ENCODE measurements around the gene PALM3. TPM values are rescaled to one million over a fixed set of nuclear protein-coding genes. Genes with fewer than 3 reads are reported as not detected.

The PALM3 gene
- total RNA-seq, 2 experiments from 2014 or later: 0.09 TPM; not detected in 1

DNA sequence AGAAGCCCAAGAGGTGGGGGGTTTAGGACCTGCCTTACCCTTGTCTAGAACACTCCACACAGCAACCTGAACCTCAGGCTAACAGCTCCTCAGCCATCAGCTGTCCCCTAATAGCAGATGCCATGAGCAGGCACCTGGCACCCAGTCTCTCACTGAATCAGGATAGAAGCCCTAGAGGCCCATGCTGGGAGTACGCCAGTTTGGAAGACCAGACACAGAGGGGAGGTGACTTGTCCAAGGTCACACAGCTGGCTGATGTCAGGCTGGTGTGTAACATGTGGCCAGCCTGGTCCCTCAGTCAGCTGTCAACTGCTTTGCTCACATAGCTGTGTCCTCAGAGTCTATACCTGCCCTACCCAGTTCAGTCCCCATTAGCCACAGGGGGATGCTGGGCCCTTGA is 41.4 kb upstream of the PALM3 start:
- H2AFZ ChIP-seq (ENCODE audit: low read length): no peak overlapping the region
- BruUV-seq (replicated peaks): no TSS peak
- TF ChIP-seq, protein P1, sequence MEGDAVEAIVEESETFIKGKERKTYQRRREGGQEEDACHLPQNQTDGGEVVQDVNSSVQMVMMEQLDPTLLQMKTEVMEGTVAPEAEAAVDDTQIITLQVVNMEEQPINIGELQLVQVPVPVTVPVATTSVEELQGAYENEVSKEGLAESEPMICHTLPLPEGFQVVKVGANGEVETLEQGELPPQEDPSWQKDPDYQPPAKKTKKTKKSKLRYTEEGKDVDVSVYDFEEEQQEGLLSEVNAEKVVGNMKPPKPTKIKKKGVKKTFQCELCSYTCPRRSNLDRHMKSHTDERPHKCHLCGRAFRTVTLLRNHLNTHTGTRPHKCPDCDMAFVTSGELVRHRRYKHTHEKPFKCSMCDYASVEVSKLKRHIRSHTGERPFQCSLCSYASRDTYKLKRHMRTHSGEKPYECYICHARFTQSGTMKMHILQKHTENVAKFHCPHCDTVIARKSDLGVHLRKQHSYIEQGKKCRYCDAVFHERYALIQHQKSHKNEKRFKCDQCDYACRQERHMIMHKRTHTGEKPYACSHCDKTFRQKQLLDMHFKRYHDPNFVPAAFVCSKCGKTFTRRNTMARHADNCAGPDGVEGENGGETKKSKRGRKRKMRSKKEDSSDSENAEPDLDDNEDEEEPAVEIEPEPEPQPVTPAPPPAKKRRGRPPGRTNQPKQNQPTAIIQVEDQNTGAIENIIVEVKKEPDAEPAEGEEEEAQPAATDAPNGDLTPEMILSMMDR (conservative IDR thresholded peaks at IDR 0.05; ENCODE audit: low read length): no peak
- TF ChIP-seq EZH2phosphoT487 (IDR thresholded peaks at IDR 0.05; ENCODE audit: borderline replicate concordance, low read depth, low read length): no peak
- intact Hi-C loops (cut with micrococcal nuclease; ENCODE audit: unreplicated experiment): no loop called here
- H3K9me3 ChIP-seq (ENCODE audit: low read length): no peaks in the 10 kb centered on the region
- CTCF ChIA-PET (ENCODE audit: unreplicated experiment): no interaction called here
- H3K4me3 ChIP-seq (ENCODE audit: low read depth, low read length, poor library complexity, severe bottlenecking): no peak overlapping the region
- H4K20me1 ChIP-seq (ENCODE audit: insufficient read depth, low read length): no peaks in the 10 kb centered on the region
- H3K36me3 ChIP-seq (ENCODE audit: insufficient read depth, low read length): peaks cover 7% of the 10 kb centered on the region
- no peaks in the 10 kb centered on the region for H3K9me2 ChIP-seq (ENCODE audit: insufficient read depth, low read length)
- POLR2A ChIA-PET: no interaction called here
- H3K4me2 ChIP-seq (ENCODE audit: low read length): no peak overlapping the region
- H3K27ac ChIP-seq (ENCODE audit: low read depth, low read length, poor library complexity, severe bottlenecking): no peak overlapping the region
- no peaks in the 10 kb centered on the region for H3K79me2 ChIP-seq (ENCODE audit: insufficient read depth, low read depth, low read length)
- DNase-seq (ENCODE audit: low spot score): no peak
- H3K4me1 ChIP-seq (ENCODE audit: insufficient read depth, low read length, poor library complexity, severe bottlenecking): no peaks in the 10 kb centered on the region

DNA sequence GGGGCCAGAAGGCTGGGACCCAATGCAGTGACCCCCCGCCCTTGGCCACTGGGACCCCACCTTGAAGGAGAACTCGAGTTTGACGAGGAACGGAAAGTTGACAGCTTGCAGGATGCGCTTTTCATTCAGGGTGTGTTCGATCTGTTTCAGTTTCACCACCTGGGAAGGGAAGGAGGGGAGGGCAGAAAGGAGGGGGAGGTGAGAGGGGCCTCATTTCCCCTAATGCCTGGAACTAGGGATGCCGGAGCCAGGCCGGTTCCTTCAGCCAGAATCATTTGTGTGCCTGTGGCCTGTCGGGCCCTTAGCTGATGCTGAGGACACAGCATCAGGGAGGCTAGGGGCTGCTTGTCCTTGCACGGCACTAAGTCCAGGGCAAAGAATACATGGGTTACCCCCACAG is 40.9 kb upstream of the PALM3 start:
- TF ChIP-seq, protein P1 (conservative IDR thresholded peaks at IDR 0.05; ENCODE audit: low read length): no peak
- TF ChIP-seq EZH2phosphoT487 (IDR thresholded peaks at IDR 0.05; ENCODE audit: borderline replicate concordance, low read depth, low read length): no peak

DNA sequence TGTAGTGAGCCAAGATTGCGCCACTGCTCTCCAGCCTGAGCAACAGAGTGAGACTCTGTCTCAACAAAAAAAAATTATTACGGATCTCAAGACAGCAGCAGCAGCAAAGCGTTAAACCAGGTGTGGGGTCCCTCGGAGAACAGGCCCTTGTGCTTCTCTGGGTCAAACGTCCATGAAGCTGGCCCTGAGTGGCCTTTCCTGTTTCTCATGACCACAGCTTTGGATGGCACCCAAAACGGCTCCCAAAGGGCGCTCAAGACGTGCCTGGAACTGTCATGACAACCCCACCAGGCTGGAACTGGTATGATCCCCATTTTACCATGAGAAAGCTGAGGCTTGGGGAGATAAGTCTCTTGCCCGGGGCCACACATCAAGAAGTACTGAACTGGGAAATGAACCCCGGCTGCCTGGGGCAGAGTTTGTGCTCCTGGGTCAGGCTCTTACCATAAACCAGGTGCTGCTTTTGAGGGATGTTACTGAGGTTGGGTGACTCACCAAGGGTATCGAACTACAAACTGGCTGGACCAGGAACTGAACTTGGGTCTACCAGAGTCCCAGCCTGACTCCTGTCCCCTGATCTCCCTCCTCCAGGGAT is 40.3 kb upstream of the PALM3 start:
- H3K27ac ChIP-seq (ENCODE audit: low read depth, low read length, poor library complexity, severe bottlenecking): no peak overlapping the region
- H3K4me2 ChIP-seq (ENCODE audit: low read length): no peak overlapping the region
- intact Hi-C loops (cut with micrococcal nuclease; ENCODE audit: unreplicated experiment): no loop called here
- H3K4me1 ChIP-seq (ENCODE audit: insufficient read depth, low read length, poor library complexity, severe bottlenecking): no peaks in the 10 kb centered on the region
- no peaks in the 10 kb centered on the region for H3K79me2 ChIP-seq (ENCODE audit: insufficient read depth, low read depth, low read length)
- peaks cover 16% of the 10 kb centered on the region for H3K36me3 ChIP-seq (ENCODE audit: insufficient read depth, low read length)
- ChIA-PET CTCF (ENCODE audit: unreplicated experiment) (interaction anchor here (0.6 kb wide), 1 partner anchor 13 kb away, joined by 3 read pairs; no protein-coding TSS in a partner anchor), POLR2A (no interaction called here)
- H3K9me3 ChIP-seq (ENCODE audit: low read length): no peaks in the 10 kb centered on the region
- H3K4me3 ChIP-seq (ENCODE audit: low read depth, low read length, poor library complexity, severe bottlenecking): no peak overlapping the region
- no TSS peak for BruUV-seq (replicated peaks)
- H2AFZ ChIP-seq (ENCODE audit: low read length): no peak overlapping the region
- no peak for TF ChIP-seq EZH2phosphoT487 (IDR thresholded peaks at IDR 0.05; ENCODE audit: borderline replicate concordance, low read depth, low read length)
- TF ChIP-seq, protein P1 (conservative IDR thresholded peaks at IDR 0.05; ENCODE audit: low read length): no peak
- no peaks in the 10 kb centered on the region for H3K9me2 ChIP-seq (ENCODE audit: insufficient read depth, low read length)
- no peak for DNase-seq (ENCODE audit: low spot score)
- no peaks in the 10 kb centered on the region for H4K20me1 ChIP-seq (ENCODE audit: insufficient read depth, low read length)

More for the DNA sequence above, 40.9 kb upstream of the PALM3 start:
- no peaks in the 10 kb centered on the region for H3K9me2 ChIP-seq (ENCODE audit: insufficient read depth, low read length)
- H3K27ac ChIP-seq (ENCODE audit: low read depth, low read length, poor library complexity, severe bottlenecking): no peak overlapping the region
- no peak for DNase-seq (ENCODE audit: low spot score)
- CTCF ChIA-PET (ENCODE audit: unreplicated experiment): no interaction called here
- no peaks in the 10 kb centered on the region for H4K20me1 ChIP-seq (ENCODE audit: insufficient read depth, low read length)
- POLR2A ChIA-PET: no interaction called here
- H3K4me2 ChIP-seq (ENCODE audit: low read length): no peak overlapping the region
- no peaks in the 10 kb centered on the region for H3K4me1 ChIP-seq (ENCODE audit: insufficient read depth, low read length, poor library complexity, severe bottlenecking)
- H3K79me2 ChIP-seq (ENCODE audit: insufficient read depth, low read depth, low read length): no peaks in the 10 kb centered on the region
- intact Hi-C loops (cut with micrococcal nuclease; ENCODE audit: unreplicated experiment): no loop called here
- H2AFZ ChIP-seq (ENCODE audit: low read length): no peak overlapping the region
- no peak overlapping the region for H3K4me3 ChIP-seq (ENCODE audit: low read depth, low read length, poor library complexity, severe bottlenecking)
- H3K9me3 ChIP-seq (ENCODE audit: low read length): no peaks in the 10 kb centered on the region
- BruUV-seq (replicated peaks): no TSS peak
- peaks cover 11% of the 10 kb centered on the region for H3K36me3 ChIP-seq (ENCODE audit: insufficient read depth, low read length)

Measured in OCI-LY7 (cell line).